ENCODE data around the gene ZMAT1. TPM values are rescaled to one million over a fixed set of nuclear protein-coding genes. Genes with fewer than 3 reads are reported as not detected.
"Not testable (repeated sequence)": the region's sequence is repeated elsewhere in the genome, so short reads cannot be mapped to it uniquely, and the experiment has no call there.

Gene ZMAT1
- polyA plus RNA-seq, result 1 to 10 TPM in 1 of 3 donors, under 1 TPM in 1, not detected in 1; 0.49 to 1.5 TPM

- H3K4me1 Mint-ChIP-seq, result peaks cover 9 to 23% of the 10 kb centered on the region in 2 donors
- peaks cover 4 to 13% (median 10%) of the 10 kb centered on the region in 3 donors for H3K27me3 Mint-ChIP-seq (ENCODE audit: low read depth in 3 of 3)
- peak within 1 kb of the TSS; percentile 90 to 96 (median 94) for H3K27ac Mint-ChIP-seq
- peak within 1 kb of the TSS; percentile 86 to 93 (median 88) for H3K4me3 Mint-ChIP-seq
- peak; percentile 82 to 87 (median 84) for DNase-seq
- no peaks in the 10 kb centered on the region for H3K36me3 Mint-ChIP-seq
- no peaks in the 10 kb centered on the region for H3K9me3 Mint-ChIP-seq
These were observed at the start of gene ZMAT1 for GRCh38 chrX:101931488-101932248. Gene ZMAT1 (minus strand): TSS chrX:101932027. CDS start chrX:101932008, 19 bp downstream.

DNA sequence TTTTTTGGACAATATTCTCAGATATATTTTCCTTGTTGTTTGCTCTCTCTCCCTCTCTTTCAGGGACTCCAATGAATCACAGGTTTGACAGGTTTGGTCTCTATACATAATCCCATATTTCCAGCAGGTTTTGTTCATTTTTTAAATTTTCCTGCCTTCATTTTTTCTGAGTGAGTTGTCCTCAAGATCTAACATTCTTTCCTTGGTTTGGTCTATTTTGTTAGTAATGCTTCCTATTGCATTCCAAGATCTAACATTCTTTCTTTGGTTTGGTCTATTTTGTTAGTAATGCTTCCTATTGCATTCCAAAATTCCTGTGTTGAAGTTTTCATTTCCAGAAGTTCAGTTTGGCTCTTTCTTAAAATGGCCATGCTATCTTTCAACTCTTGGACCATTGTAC is 45.3 kb upstream of the ZMAT1 start:
- peaks cover 0 to 2% (median 1%) of the 10 kb centered on the region in 3 donors for H3K27me3 Mint-ChIP-seq (ENCODE audit: low read depth in 3 of 3)

DNA sequence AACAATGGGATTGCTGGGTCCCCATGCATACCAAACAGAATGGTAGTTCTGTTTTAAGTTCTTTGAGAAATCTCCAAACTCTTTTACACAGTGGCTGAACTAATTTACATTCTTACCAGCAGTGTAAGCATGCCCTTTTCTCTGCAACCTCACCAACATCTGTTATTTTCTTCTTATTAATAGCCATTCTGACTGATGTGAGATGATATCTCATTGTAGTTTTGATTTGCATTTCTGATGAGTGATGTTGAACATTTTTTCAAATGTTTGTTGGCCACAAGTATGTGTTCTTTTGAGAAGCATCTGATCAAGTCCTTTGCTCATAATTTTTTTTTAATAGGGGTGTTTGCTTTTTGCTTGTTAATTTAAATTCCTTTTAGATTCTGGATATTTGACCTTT is 41.2 kb upstream of the ZMAT1 start:
- no peaks in the 10 kb centered on the region for H3K36me3 Mint-ChIP-seq
- no peak overlapping the region for H3K4me3 Mint-ChIP-seq
- peaks cover 0 to 2% (median 1%) of the 10 kb centered on the region in 3 donors for H3K27me3 Mint-ChIP-seq (ENCODE audit: low read depth in 3 of 3)
- no peak overlapping the region for H3K27ac Mint-ChIP-seq
- H3K9me3 Mint-ChIP-seq, result peaks cover 0 to 4% (median 0%) of the 10 kb centered on the region in 6 donors
- H3K4me1 Mint-ChIP-seq, result no peaks in the 10 kb centered on the region
- DNase-seq, result no peak

More for the DNA sequence above, 45.3 kb upstream of the ZMAT1 start:
- H3K36me3 Mint-ChIP-seq, result no peaks in the 10 kb centered on the region
- no peak overlapping the region for H3K4me3 Mint-ChIP-seq
- H3K27ac Mint-ChIP-seq, result no peak overlapping the region
- no peak for DNase-seq
- no peaks in the 10 kb centered on the region for H3K4me1 Mint-ChIP-seq
- peaks cover 0 to 4% (median 0%) of the 10 kb centered on the region in 6 donors for H3K9me3 Mint-ChIP-seq

GRCh38 chrX:101964923-101965539 is 33.2 kb upstream of the ZMAT1 start:
- H3K27me3 Mint-ChIP-seq (ENCODE audit: low read depth in 3 of 3); DNase-seq; H3K4me1 Mint-ChIP-seq; H3K9me3 Mint-ChIP-seq; H3K36me3 Mint-ChIP-seq; H3K27ac Mint-ChIP-seq; H3K4me3 Mint-ChIP-seq: not testable (repeated sequence)

DNA sequence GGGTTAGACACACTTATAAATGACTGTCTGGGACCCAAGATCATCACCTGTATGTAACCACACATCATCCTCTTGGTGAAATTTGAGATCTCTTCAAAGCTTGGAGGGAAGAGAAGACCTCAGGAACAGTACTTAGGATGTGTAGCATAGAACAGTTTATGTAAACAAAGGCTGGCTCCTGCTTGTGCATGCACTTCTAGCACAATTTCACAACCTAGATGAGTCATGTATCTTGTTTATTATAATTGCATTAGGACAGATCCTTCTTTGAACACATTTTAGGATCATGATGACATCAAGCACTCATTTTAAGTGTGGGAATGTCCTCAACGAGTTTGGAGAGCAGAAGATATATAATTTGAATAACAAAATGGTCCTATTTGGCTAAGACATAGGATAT is 26.3 kb upstream of the ZMAT1 start:
- no peak for DNase-seq
- H3K27me3 Mint-ChIP-seq (ENCODE audit: low read depth in 3 of 3), result peaks cover 3 to 7% (median 3%) of the 10 kb centered on the region in 3 donors
- no peaks in the 10 kb centered on the region for H3K36me3 Mint-ChIP-seq
- H3K4me3 Mint-ChIP-seq, result no peak overlapping the region
- peaks cover 0 to 4% (median 0%) of the 10 kb centered on the region in 6 donors for H3K9me3 Mint-ChIP-seq
- no peak overlapping the region for H3K27ac Mint-ChIP-seq
- H3K4me1 Mint-ChIP-seq, result no peaks in the 10 kb centered on the region

- Mint-ChIP-seq H3K4me3 (no peak overlapping the region), H3K4me1 (no peaks in the 10 kb centered on the region), H3K9me3 (peaks cover 0 to 4% (median 0%) of the 10 kb centered on the region in 6 donors), H3K27ac (no peak overlapping the region), H3K36me3 (no peaks in the 10 kb centered on the region), H3K27me3 (ENCODE audit: low read depth in 3 of 3) (peaks cover 3 to 9% (median 3%) of the 10 kb centered on the region in 3 donors)
- no peak for DNase-seq
These were observed 25.3 kb upstream of the ZMAT1 start for GRCh38 chrX:101957174-101957573.

DNA sequence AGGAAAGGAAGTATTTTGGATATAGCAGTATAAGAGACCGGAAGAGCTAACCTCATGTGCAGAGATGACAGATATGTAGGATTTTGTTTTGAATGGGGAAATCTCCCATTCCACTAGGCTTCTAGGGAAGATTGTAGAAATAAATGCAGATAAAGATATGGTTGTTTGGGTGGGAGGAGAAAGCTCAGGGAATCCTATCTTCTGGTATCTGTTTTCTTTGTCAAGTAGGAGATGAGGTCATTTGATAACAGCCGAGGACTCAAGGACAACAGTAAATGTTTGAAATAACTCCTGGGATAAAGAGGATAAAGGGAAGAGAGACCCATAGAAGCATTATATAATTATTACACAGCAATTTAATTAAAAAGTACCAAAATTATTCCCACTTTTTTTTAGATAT is 24.7 kb upstream of the ZMAT1 start:
- no peak overlapping the region for H3K4me3 Mint-ChIP-seq
- peaks cover under 1 to 9% (median 3%) of the 10 kb centered on the region in 3 donors for H3K27me3 Mint-ChIP-seq (ENCODE audit: low read depth in 3 of 3)
- no peak for DNase-seq
- no peaks in the 10 kb centered on the region for H3K4me1 Mint-ChIP-seq
- H3K9me3 Mint-ChIP-seq, result peaks cover 0 to 2% (median 0%) of the 10 kb centered on the region in 6 donors
- no peaks in the 10 kb centered on the region for H3K36me3 Mint-ChIP-seq
- no peak overlapping the region for H3K27ac Mint-ChIP-seq

GRCh38 chrX:101950581-101950980 is 18.8 kb upstream of the ZMAT1 start:
- H3K4me1 Mint-ChIP-seq, result no peaks in the 10 kb centered on the region
- no peak overlapping the region for H3K27ac Mint-ChIP-seq
- no peak overlapping the region for H3K4me3 Mint-ChIP-seq
- peaks cover 5 to 14% (median 9%) of the 10 kb centered on the region in 3 donors for H3K27me3 Mint-ChIP-seq (ENCODE audit: low read depth in 3 of 3)
- H3K9me3 Mint-ChIP-seq, result peaks cover 0 to 2% (median 0%) of the 10 kb centered on the region in 6 donors
- no peak for DNase-seq
- no peaks in the 10 kb centered on the region for H3K36me3 Mint-ChIP-seq

DNA sequence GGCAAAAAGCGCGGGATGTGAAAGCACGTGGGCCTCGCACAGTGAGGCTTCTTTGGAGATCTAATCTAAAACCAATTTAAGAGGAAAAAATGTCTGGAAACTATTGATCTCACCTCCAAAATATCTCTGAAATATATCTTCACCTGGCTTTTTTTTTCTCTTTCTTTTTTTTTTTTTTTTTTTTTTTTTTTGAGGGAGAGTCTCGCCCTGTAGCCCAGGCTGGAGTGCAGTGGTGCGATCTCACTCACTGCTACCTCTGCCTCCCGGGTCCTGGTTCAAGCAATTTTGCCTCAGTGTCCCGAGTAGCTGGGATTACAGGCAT is 383 bp upstream of the ZMAT1 start:
- Mint-ChIP-seq H3K4me1 (peaks cover 9 to 23% of the 10 kb centered on the region in 2 donors), H3K9me3 (no peaks in the 10 kb centered on the region), H3K27ac (peak overlapping the region; percentile 90 to 96 (median 94)), H3K36me3 (no peaks in the 10 kb centered on the region), H3K4me3 (peak overlapping the region; percentile 86 to 93 (median 88)), H3K27me3 (ENCODE audit: low read depth in 3 of 3) (peaks cover 4 to 13% (median 10%) of the 10 kb centered on the region in 3 donors)
- no peak for DNase-seq

GRCh38 chrX:101931136-101931487 is 715 bp downstream of the ZMAT1 start:
- Mint-ChIP-seq H3K4me3 (peak overlapping the region; percentile 71 to 90 (median 82)), H3K27ac (peak overlapping the region; percentile 72 to 96 (median 88)), H3K9me3 (no peaks in the 10 kb centered on the region), H3K27me3 (ENCODE audit: low read depth in 3 of 3) (peaks cover 4 to 13% (median 10%) of the 10 kb centered on the region in 3 donors), H3K36me3 (no peaks in the 10 kb centered on the region), H3K4me1 (peaks cover 9 to 23% of the 10 kb centered on the region in 2 donors)
- DNase-seq, result peak in 1 of 3 donors; percentile 30

GRCh38 chrX:101925733-101926132 is 6.1 kb downstream of the ZMAT1 start:
- H3K27ac Mint-ChIP-seq, result no peak overlapping the region
- H3K4me1 Mint-ChIP-seq, result peaks cover 0 to 2% of the 10 kb centered on the region in 2 donors
- H3K4me3 Mint-ChIP-seq, result no peak overlapping the region
- peaks cover 0 to 6% (median 0%) of the 10 kb centered on the region in 3 donors for H3K27me3 Mint-ChIP-seq (ENCODE audit: low read depth in 3 of 3)
- no peaks in the 10 kb centered on the region for H3K9me3 Mint-ChIP-seq
- no peak for DNase-seq
- no peaks in the 10 kb centered on the region for H3K36me3 Mint-ChIP-seq

- Mint-ChIP-seq H3K27ac (no peak overlapping the region), H3K36me3 (peaks cover 0 to 4% (median 0%) of the 10 kb centered on the region in 3 donors), H3K27me3 (ENCODE audit: low read depth in 3 of 3) (peaks cover 0 to 5% (median 0%) of the 10 kb centered on the region in 3 donors), H3K9me3 (peaks cover 0 to 2% (median 0%) of the 10 kb centered on the region in 6 donors), H3K4me1 (no peaks in the 10 kb centered on the region), H3K4me3 (no peak overlapping the region)
- DNase-seq, result no peak
These were observed 13.1 kb downstream of the ZMAT1 start for GRCh38 chrX:101918751-101919150.

DNA sequence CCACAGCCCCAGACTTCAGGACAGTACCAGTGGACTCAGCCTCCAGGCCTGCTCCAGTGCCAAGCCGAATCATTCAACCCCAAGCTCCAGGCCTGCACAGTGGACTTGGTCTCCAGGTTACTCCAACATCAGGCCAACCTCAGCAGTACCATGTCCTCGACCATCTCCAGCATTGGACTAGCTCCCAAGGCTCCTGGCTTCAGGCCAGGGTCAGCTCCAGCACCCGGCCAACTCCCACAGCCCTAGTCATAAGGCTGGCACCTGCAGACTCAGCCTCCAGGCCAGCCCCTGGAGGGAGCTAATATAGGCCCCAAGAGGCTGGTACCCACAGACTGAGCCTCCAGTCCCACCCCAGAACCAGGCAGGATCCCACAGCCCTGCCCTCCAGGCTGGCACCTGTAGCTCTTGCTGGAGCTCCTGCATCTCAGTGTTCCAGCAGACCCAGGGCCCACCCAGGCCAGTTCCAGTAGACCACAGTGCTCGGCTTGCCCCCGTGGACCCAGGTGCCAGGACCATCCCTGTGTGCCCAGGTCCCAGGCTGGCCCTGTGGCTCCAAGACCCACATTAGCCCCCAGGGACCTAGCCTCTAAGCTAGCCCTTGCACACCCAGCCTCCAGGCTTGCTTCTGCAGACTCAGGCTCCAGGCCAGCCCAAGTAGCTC is 25.6 kb downstream of the ZMAT1 start:
- H3K27ac Mint-ChIP-seq, result no peak overlapping the region
- H3K4me1 Mint-ChIP-seq, result no peaks in the 10 kb centered on the region
- H3K27me3 Mint-ChIP-seq (ENCODE audit: low read depth in 3 of 3), result peaks cover 0 to 7% (median 4%) of the 10 kb centered on the region in 3 donors
- peaks cover 3 to 12% (median 12%) of the 10 kb centered on the region in 3 donors for H3K36me3 Mint-ChIP-seq
- H3K9me3 Mint-ChIP-seq, result peaks cover 8 to 14% (median 9%) of the 10 kb centered on the region in 6 donors
- H3K4me3 Mint-ChIP-seq, result no peak overlapping the region
- DNase-seq, result no peak

DNA sequence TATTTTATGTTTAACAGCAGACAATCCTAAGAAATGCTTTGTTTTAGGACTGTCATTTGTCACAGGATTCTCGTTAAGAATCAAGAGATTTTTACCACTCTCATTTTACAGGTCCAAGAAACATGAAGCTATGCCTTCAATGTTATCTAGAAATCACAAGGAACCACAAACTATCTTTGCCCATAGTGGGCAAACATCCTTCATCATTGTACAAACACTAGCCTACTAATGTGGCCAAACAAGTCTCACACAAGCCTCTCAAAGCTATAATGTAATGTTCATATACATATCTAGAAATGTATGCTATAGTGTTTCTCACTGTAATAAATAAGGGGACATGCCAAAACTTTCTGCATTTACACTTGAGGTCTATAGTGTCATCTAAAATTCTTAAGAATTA is 26.8 kb downstream of the ZMAT1 start:
- H3K9me3 Mint-ChIP-seq, result peaks cover under 1 to 14% (median 2%) of the 10 kb centered on the region in 6 donors
- H3K36me3 Mint-ChIP-seq, result peaks cover 3 to 10% (median 10%) of the 10 kb centered on the region in 3 donors
- peaks cover 0 to 7% (median 4%) of the 10 kb centered on the region in 3 donors for H3K27me3 Mint-ChIP-seq (ENCODE audit: low read depth in 3 of 3)
- no peaks in the 10 kb centered on the region for H3K4me1 Mint-ChIP-seq
- H3K27ac Mint-ChIP-seq, result no peak overlapping the region
- no peak for DNase-seq
- H3K4me3 Mint-ChIP-seq, result no peak overlapping the region
